Caco-2 (cell line): ENCODE data around the gene SELENOO. TPM values are rescaled to one million over a fixed set of nuclear protein-coding genes. Genes with fewer than 3 reads are reported as not detected.

Experiments used
- BruUV-seq: library from RNA; stranded (reverse); fragments of 400-500 nt; replicated peaks from 2 replicates; lab custom pipeline; 2021; lab: Mats Ljungman, UMichigan
- CTCF ChIA-PET: fragments of 300-600 bp; sonication (Branson Sonifier 250); formaldehyde crosslinking; loops from one replicate; lab custom pipeline; 2022; ENCODE audit warnings: antibody characterized with exemption; lab: Charles Lee
- POLR2A ChIA-PET: fragments of 300-600 bp; sonication (Branson Sonifier 250); formaldehyde crosslinking; loops from one replicate; lab custom pipeline; 2022; ENCODE audit warnings: antibody characterized with exemption; lab: Charles Lee
- DNase-seq, 2 experiments: peaks; one replicate each; pipeline versions ENCODE4 v3.0.0 to v3.0.0-alpha.2; 2020 to 2022
- H3K27me3 ChIP-seq: replicated peaks from 2 replicates; pipeline ENCODE4 v1.6.0; 2011; ENCODE audit warnings: low read length; ENCODE audit not compliant: control insufficient read depth, insufficient read depth
- H3K36me3 ChIP-seq: 2 replicates; pipeline ENCODE4 v1.5.1; 2011; ENCODE audit warnings: low read length; ENCODE audit not compliant: control insufficient read depth, insufficient read depth
- H3K4me1 ChIP-seq: fragments of 250-450 bp; sonication (Bioruptor Pico); 2 replicates; pipeline ENCODE4 v1.5.1; 2020; ENCODE audit warnings: mild to moderate bottlenecking
- H3K4me3 ChIP-seq: 2 replicates; pipeline ENCODE4 v1.5.1; 2011; ENCODE audit warnings: low read depth, mild to moderate bottlenecking, control low read depth, low read length
- H3K9me3 ChIP-seq: fragments of 250-450 bp; sonication (Bioruptor Pico); 2 replicates; pipeline ENCODE4 v1.5.1; 2020; ENCODE audit warnings: mild to moderate bottlenecking, moderate library complexity
- H3K27ac Mint-ChIP-seq: one replicate; pipeline ENCODE4 v1.8.0; 2022; ENCODE audit warnings: mixed read lengths; ENCODE audit not compliant: unreplicated experiment
- H3K27me3 Mint-ChIP-seq: one replicate; pipeline ENCODE4 v1.8.0; 2022; ENCODE audit warnings: mixed read lengths; ENCODE audit not compliant: insufficient read depth, unreplicated experiment
- H3K36me3 Mint-ChIP-seq: one replicate; pipeline ENCODE4 v1.8.0; 2022; ENCODE audit warnings: mild to moderate bottlenecking, mixed read lengths; ENCODE audit not compliant: insufficient read depth, unreplicated experiment
- H3K4me1 Mint-ChIP-seq: one replicate; pipeline ENCODE4 v1.8.0; 2022; ENCODE audit warnings: low read depth, mixed read lengths; ENCODE audit not compliant: unreplicated experiment
- H3K4me3 Mint-ChIP-seq: one replicate; pipeline ENCODE4 v1.8.0; 2022; ENCODE audit warnings: mild to moderate bottlenecking, moderate library complexity, mixed read lengths; ENCODE audit not compliant: unreplicated experiment
- H3K9me3 Mint-ChIP-seq: one replicate; pipeline ENCODE4 v1.8.0; 2022; ENCODE audit warnings: mixed read lengths; ENCODE audit not compliant: unreplicated experiment
- CTCF ChIP-seq, 2 experiments: fragments of 200-600 bp in 1 of 2; IDR thresholded peaks; 1 replicate in 1 of 2; 2 replicates in 1 of 2; pipeline versions ENCODE4 v1.5.1 to v1.8.0; 2011 to 2022; ENCODE audit warnings: antibody characterized with exemption in 1 of 2, control low read depth in 1 of 2, inconsistent platforms in 1 of 2, low read depth in 1 of 2, low read length in 1 of 2, mild to moderate bottlenecking in 1 of 2, moderate library complexity in 1 of 2; ENCODE audit not compliant: insufficient read depth in 1 of 2, severe bottlenecking in 1 of 2, unreplicated experiment in 1 of 2
- intact Hi-C: fragments of 100-400 bp; cut with micrococcal nuclease; formaldehyde crosslinking; loops from one replicate; pipeline ENCODE4 v1.10.0; 2022; ENCODE audit not compliant: unreplicated experiment
- total RNA-seq: library from RNA; stranded (reverse); gene quantifications from 2 replicates; pipeline ENCODE4 v1.2.3, GENCODE V29; 2022

The SELENOO gene
- total RNA-seq, 1 experiment from 2014 or later, result 29.3 TPM

GRCh38 chr22:50153056-50153755 lies 47.6 kb upstream of the SELENOO start:
- BruUV-seq, result no TSS peak
- DNase-seq, result no peak
- Mint-ChIP-seq H3K4me3 (no peak overlapping the region), H3K27ac (no peak overlapping the region), H3K4me1 (no peaks in the 10 kb centered on the region), H3K9me3 (no peaks in the 10 kb centered on the region), H3K36me3 (no peaks in the 10 kb centered on the region), H3K27me3 (peaks cover 5% of the 10 kb centered on the region)
- intact Hi-C loops, result no loop called here
- Histone ChIP-seq H3K9me3 (no peaks in the 10 kb centered on the region), H3K27me3 (no peaks in the 10 kb centered on the region; the same call in 1 of the 2 replicates), H3K4me1 (no peaks in the 10 kb centered on the region), H3K4me3 (no peak overlapping the region), H3K36me3 (no peaks in the 10 kb centered on the region)
- CTCF ChIA-PET, result no interaction called here
- TF ChIP-seq CTCF (IDR thresholded peaks at IDR 0.05; ENCODE audit: insufficient read depth in 1 of 2, low read depth in 1 of 2, low read length in 1 of 2, severe bottlenecking in 1 of 2, unreplicated experiment in 1 of 2), result no peak
- POLR2A ChIA-PET, result no interaction called here

GRCh38 chr22:50153756-50154140 lies 47.1 kb upstream of the SELENOO start:
- H3K27me3 ChIP-seq, result no peaks in the 10 kb centered on the region; the same call in 1 of the 2 replicates
- H3K4me3 ChIP-seq, result no peak overlapping the region
- DNase-seq, result no peak
- Mint-ChIP-seq H3K9me3 (no peaks in the 10 kb centered on the region), H3K4me3 (no peak overlapping the region), H3K36me3 (no peaks in the 10 kb centered on the region), H3K4me1 (no peaks in the 10 kb centered on the region), H3K27ac (no peak overlapping the region), H3K27me3 (peaks cover 5% of the 10 kb centered on the region)
- no peak for TF ChIP-seq CTCF (IDR thresholded peaks at IDR 0.05; ENCODE audit: insufficient read depth in 1 of 2, low read depth in 1 of 2, low read length in 1 of 2, severe bottlenecking in 1 of 2, unreplicated experiment in 1 of 2)
- H3K4me1 ChIP-seq, result no peaks in the 10 kb centered on the region
- intact Hi-C loops, result no loop called here
- no peaks in the 10 kb centered on the region for H3K9me3 ChIP-seq
- CTCF ChIA-PET, result no interaction called here
- BruUV-seq, result no TSS peak
- POLR2A ChIA-PET, result no interaction called here
- no peaks in the 10 kb centered on the region for H3K36me3 ChIP-seq

- Mint-ChIP-seq H3K9me3 (no peaks in the 10 kb centered on the region), H3K4me3 (no peak overlapping the region), H3K27ac (no peak overlapping the region), H3K36me3 (no peaks in the 10 kb centered on the region), H3K27me3 (peaks cover 5% of the 10 kb centered on the region), H3K4me1 (no peaks in the 10 kb centered on the region)
- ChIA-PET CTCF (no interaction called here), POLR2A (interaction anchor here (0.6 kb wide), 1 partner anchor 72 kb away, joined by 3 read pairs; no protein-coding TSS in a partner anchor)
- H3K4me3 ChIP-seq, result no peak overlapping the region
- H3K36me3 ChIP-seq, result no peaks in the 10 kb centered on the region
- TF ChIP-seq CTCF (IDR thresholded peaks at IDR 0.05; ENCODE audit: insufficient read depth in 1 of 2, low read depth in 1 of 2, low read length in 1 of 2, severe bottlenecking in 1 of 2, unreplicated experiment in 1 of 2), result no peak
- DNase-seq, result no peak
- no TSS peak for BruUV-seq
- H3K4me1 ChIP-seq, result no peaks in the 10 kb centered on the region
- H3K27me3 ChIP-seq, result no peaks in the 10 kb centered on the region; the same call in 1 of the 2 replicates
- no peaks in the 10 kb centered on the region for H3K9me3 ChIP-seq
- intact Hi-C loops, result no loop called here
These were observed 43.0 kb upstream of the SELENOO start for GRCh38 chr22:50157709-50158375.
